Neural cell (in vitro differentiated cells): ENCODE data around the gene RIPOR1. TPM values are rescaled to one million over a fixed set of nuclear protein-coding genes. Genes with fewer than 3 reads are reported as not detected.

ENCODE experiments used
- H2AFZ ChIP-seq: fragments of 200-600, 300-800 bp; sonication (generic), shearing (Covaris generic); 2 replicates; pipeline ENCODE4 v1.6.0; 2014; ENCODE audit warnings: low read depth, mild to moderate bottlenecking, antibody characterized with exemption, low read length, moderate library complexity
- H3F3A ChIP-seq: fragments of 200-600 bp; shearing (Covaris generic); 2 replicates; pipeline ENCODE4 v1.6.1; 2016; ENCODE audit warnings: mild to moderate bottlenecking, moderate library complexity, mixed read lengths, antibody characterized with exemption, low read length; ENCODE audit not compliant: insufficient read depth, poor library complexity, severe bottlenecking
- H3K27ac ChIP-seq: fragments of 200-600, 300-800 bp; sonication (generic), shearing (Covaris generic); 2 replicates; pipeline ENCODE4 v1.5.1; 2014; ENCODE audit warnings: mild to moderate bottlenecking, low read length, moderate library complexity
- H3K27me3 ChIP-seq: fragments of 300-800, 200-600 bp; sonication (generic), shearing (Covaris generic); 2 replicates; pipeline ENCODE4 v1.6.0; 2014; ENCODE audit warnings: mild to moderate bottlenecking, low read depth, low read length, moderate library complexity; ENCODE audit not compliant: insufficient read depth
- H3K36me3 ChIP-seq: fragments of 300-800, 200-600 bp; sonication (generic), shearing (Covaris generic); 2 replicates; pipeline ENCODE4 v1.5.1; 2014; ENCODE audit warnings: mild to moderate bottlenecking, antibody characterized with exemption, low read length, moderate library complexity; ENCODE audit not compliant: insufficient read depth
- H3K4me2 ChIP-seq: fragments of 300-800, 200-600 bp; sonication (generic), shearing (Covaris generic); 2 replicates; pipeline ENCODE4 v1.6.0; 2014; ENCODE audit warnings: mild to moderate bottlenecking, low read length
- H3K4me3 ChIP-seq: fragments of 300-800, 200-600 bp; sonication (generic), shearing (Covaris generic); 2 replicates; pipeline ENCODE4 v1.5.1; 2014; ENCODE audit warnings: mild to moderate bottlenecking, low read length, moderate library complexity
- H3K79me2 ChIP-seq: fragments of 200-600 bp; shearing (Covaris generic); replicated peaks from 2 replicates; pipeline ENCODE4 v1.6.0; 2014; ENCODE audit warnings: mild to moderate bottlenecking, low read length, moderate library complexity; ENCODE audit not compliant: insufficient read depth
- H3K9ac ChIP-seq: fragments of 300-800, 200-600 bp; sonication (generic), shearing (Covaris generic); 2 replicates; pipeline ENCODE4 v1.6.1; 2016; ENCODE audit warnings: mild to moderate bottlenecking, low read length, mixed read lengths
- H3K9me2 ChIP-seq: fragments of 200-600 bp; shearing (Covaris generic); 2 replicates; pipeline ENCODE4 v1.6.1; 2016; ENCODE audit warnings: mild to moderate bottlenecking, low read length, mixed read lengths; ENCODE audit not compliant: insufficient read depth
- H3K9me3 ChIP-seq: fragments of 200-600, 300-800 bp; sonication (generic), shearing (Covaris generic); 2 replicates; pipeline ENCODE4 v1.6.1; 2016; ENCODE audit warnings: mild to moderate bottlenecking, mixed run types, low read length, moderate library complexity, mixed read lengths
- H4K20me1 ChIP-seq: fragments of 200-600 bp; shearing (Covaris generic); 2 replicates; pipeline ENCODE4 v1.6.1; 2016; ENCODE audit warnings: mild to moderate bottlenecking, mixed run types; ENCODE audit not compliant: insufficient read depth
- EP300 ChIP-seq: fragments of 450-650 bp; conservative IDR thresholded peaks from 2 replicates; pipeline ENCODE4 v1.6.1; 2014; ENCODE audit warnings: antibody characterized with exemption, mild to moderate bottlenecking, moderate library complexity; ENCODE audit not compliant: poor library complexity, severe bottlenecking
- EZH2 ChIP-seq: fragments of 200-600, 300-800 bp; shearing (Covaris generic), sonication (generic); IDR thresholded peaks from 2 replicates; pipeline ENCODE4 v1.6.1; 2014; ENCODE audit warnings: antibody characterized with exemption, low read length, borderline replicate concordance, mild to moderate bottlenecking; ENCODE audit not compliant: insufficient read depth, poor library complexity, severe bottlenecking
- MXI1 ChIP-seq: fragments of 450-650 bp; conservative IDR thresholded peaks from 2 replicates; pipeline ENCODE4 v1.6.1; 2014; ENCODE audit warnings: antibody characterized with exemption, mild to moderate bottlenecking; ENCODE audit not compliant: poor library complexity, severe bottlenecking
- POLR2AphosphoS5 ChIP-seq: IDR thresholded peaks from 2 replicates; pipeline ENCODE4 v1.6.1; 2012
- RAD21 ChIP-seq: fragments of 450-650 bp; conservative IDR thresholded peaks from 2 replicates; pipeline ENCODE4 v1.6.1; 2014; ENCODE audit warnings: antibody characterized with exemption, mild to moderate bottlenecking, moderate library complexity
- REST ChIP-seq: IDR thresholded peaks from 2 replicates; pipeline ENCODE4 v1.6.1; 2012; ENCODE audit warnings: borderline replicate concordance
- SMC3 ChIP-seq: fragments of 450-650 bp; conservative IDR thresholded peaks from 2 replicates; pipeline ENCODE4 v1.6.1; 2014; ENCODE audit warnings: antibody characterized with exemption, mild to moderate bottlenecking, moderate library complexity; ENCODE audit not compliant: poor library complexity
- TAF1 ChIP-seq: IDR thresholded peaks from 2 replicates; pipeline ENCODE4 v1.6.1; 2012; ENCODE audit warnings: low read depth
- polyA plus RNA-seq: library from polyadenylated mRNA; depleted of rRNA; stranded (reverse); fragments of >200 nt; gene quantifications from 2 replicates; pipeline ENCODE4 v1.2.3, GENCODE V29; 2014
- TF ChIP-seq, protein P1 (sequence below): fragments of 450-650 bp; IDR thresholded peaks from 2 replicates; pipeline ENCODE4 v1.5.1; 2014; ENCODE audit warnings: antibody characterized with exemption, mild to moderate bottlenecking, moderate library complexity; ENCODE audit not compliant: poor library complexity, severe bottlenecking

The RIPOR1 gene
- polyA plus RNA-seq, 1 donor from 2014 or later, result 13.2 TPM

GRCh38 chr16:67540756-67541155 is 12.1 kb downstream of the RIPOR1 start:
- Histone ChIP-seq H2AFZ (no peak overlapping the region), H3F3A (no peaks in the 10 kb centered on the region), H3K27me3 (peaks cover 10% of the 10 kb centered on the region), H4K20me1 (peaks cover 4% of the 10 kb centered on the region), H3K79me2 (no peaks in the 10 kb centered on the region), H3K4me3 (no peak overlapping the region), H3K9me3 (no peaks in the 10 kb centered on the region), H3K4me2 (no peak overlapping the region), H3K9me2 (no peaks in the 10 kb centered on the region), H3K9ac (no peak overlapping the region), H3K27ac (no peak overlapping the region), H3K36me3 (no peaks in the 10 kb centered on the region)
- TF ChIP-seq MXI1, result no peak
- TF ChIP-seq, protein P1, sequence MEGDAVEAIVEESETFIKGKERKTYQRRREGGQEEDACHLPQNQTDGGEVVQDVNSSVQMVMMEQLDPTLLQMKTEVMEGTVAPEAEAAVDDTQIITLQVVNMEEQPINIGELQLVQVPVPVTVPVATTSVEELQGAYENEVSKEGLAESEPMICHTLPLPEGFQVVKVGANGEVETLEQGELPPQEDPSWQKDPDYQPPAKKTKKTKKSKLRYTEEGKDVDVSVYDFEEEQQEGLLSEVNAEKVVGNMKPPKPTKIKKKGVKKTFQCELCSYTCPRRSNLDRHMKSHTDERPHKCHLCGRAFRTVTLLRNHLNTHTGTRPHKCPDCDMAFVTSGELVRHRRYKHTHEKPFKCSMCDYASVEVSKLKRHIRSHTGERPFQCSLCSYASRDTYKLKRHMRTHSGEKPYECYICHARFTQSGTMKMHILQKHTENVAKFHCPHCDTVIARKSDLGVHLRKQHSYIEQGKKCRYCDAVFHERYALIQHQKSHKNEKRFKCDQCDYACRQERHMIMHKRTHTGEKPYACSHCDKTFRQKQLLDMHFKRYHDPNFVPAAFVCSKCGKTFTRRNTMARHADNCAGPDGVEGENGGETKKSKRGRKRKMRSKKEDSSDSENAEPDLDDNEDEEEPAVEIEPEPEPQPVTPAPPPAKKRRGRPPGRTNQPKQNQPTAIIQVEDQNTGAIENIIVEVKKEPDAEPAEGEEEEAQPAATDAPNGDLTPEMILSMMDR, result no peak
- TF ChIP-seq RAD21, result no peak
- no peak for TF ChIP-seq EP300
- no peak for TF ChIP-seq REST
- TF ChIP-seq POLR2AphosphoS5, result no peak
- no peak for TF ChIP-seq EZH2
- TF ChIP-seq TAF1, result no peak

DNA sequence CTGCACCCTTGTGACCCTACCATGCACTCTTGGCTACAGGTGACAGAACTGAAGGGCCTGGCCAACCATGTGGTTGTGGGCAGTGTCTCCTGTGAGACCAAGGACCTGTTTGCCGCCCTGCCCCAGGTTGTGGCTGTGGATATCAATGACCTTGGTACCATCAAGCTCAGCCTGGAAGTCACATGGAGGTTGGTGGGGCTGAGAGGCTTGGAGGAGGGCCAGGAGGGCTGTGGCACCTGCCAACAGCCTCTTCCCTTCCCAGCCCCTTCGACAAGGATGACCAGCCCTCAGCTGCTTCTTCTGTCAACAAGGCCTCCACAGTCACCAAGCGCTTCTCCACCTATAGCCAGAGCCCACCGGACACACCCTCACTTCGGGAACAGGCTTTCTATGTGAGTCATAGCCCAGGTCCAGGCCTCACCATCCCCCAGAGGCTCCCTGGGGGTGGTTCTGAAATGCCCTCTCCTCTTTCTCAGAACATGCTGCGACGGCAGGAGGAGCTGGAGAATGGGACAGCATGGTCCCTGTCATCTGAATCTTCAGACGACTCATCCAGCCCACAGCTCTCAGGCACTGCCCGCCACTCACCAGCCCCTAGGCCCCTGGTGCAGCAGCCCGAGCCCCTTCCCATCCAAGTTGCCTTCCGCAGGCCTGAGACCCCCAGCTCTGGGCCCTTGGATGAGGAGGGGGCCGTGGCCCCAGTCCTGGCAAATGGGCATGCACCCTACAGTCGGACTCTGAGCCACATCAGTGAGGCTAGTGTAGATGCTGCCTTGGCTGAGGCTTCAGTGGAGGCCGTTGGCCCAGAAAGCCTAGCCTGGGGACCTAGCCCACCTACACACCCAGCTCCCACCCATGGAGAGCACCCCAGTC is 13.0 kb downstream of the RIPOR1 start:
- Histone ChIP-seq H4K20me1 (peaks cover 4% of the 10 kb centered on the region), H3K79me2 (no peaks in the 10 kb centered on the region), H3K36me3 (no peaks in the 10 kb centered on the region), H3K9me2 (no peaks in the 10 kb centered on the region), H3K9me3 (no peaks in the 10 kb centered on the region), H3K27me3 (peaks cover 10% of the 10 kb centered on the region), H3F3A (no peaks in the 10 kb centered on the region), H3K9ac (no peak overlapping the region), H3K27ac (no peak overlapping the region), H2AFZ (no peak overlapping the region), H3K4me3 (no peak overlapping the region), H3K4me2 (no peak overlapping the region)
- no peak for TF ChIP-seq RAD21
- peak; percentile 4 for TF ChIP-seq POLR2AphosphoS5
- no peak for TF ChIP-seq EP300
- no peak for TF ChIP-seq SMC3
- TF ChIP-seq, protein P1, result no peak
- no peak for TF ChIP-seq TAF1
- no peak for TF ChIP-seq REST
- TF ChIP-seq EZH2, result no peak
- no peak for TF ChIP-seq MXI1
